Measurements from ENCODE around the gene EPHA4. TPM values are rescaled to one million over a fixed set of nuclear protein-coding genes. Genes with fewer than 3 reads are reported as not detected.

Gene EPHA4
- total and polyA plus RNA-seq, 4 donors: 0.43 to 2.3 (median 1.1) TPM

GRCh38 chr2:221431477-221431876, 140.6 kb downstream of the EPHA4 start:
- Histone ChIP-seq H3K9me3 (ENCODE audit: control insufficient read depth in 4 of 4, low read length in 3 of 4) (no peaks in the 10 kb centered on the region), H3K4me3 (ENCODE audit: low read depth in 1 of 3, low read length in 3 of 3) (no peak overlapping the region), H3K4me1 (ENCODE audit: control insufficient read depth in 4 of 4, insufficient read depth in 4 of 4, low read length in 3 of 4) (no peaks in the 10 kb centered on the region), H3K27me3 (ENCODE audit: control insufficient read depth in 4 of 4, insufficient read depth in 4 of 4, low read length in 3 of 4) (no peaks in the 10 kb centered on the region), H3K36me3 (ENCODE audit: control insufficient read depth in 4 of 4, insufficient read depth in 3 of 4, low read depth in 1 of 4, low read length in 3 of 4) (no peaks in the 10 kb centered on the region), H3K27ac (ENCODE audit: low read depth in 1 of 2, low read length in 2 of 2) (no peak overlapping the region), H3K9ac (ENCODE audit: low read depth in 1 of 2, low read length in 2 of 2) (no peak overlapping the region)
- no peak for TF ChIP-seq ATF3 (IDR thresholded peaks at IDR 0.05)
- no peak for TF ChIP-seq JUND (IDR thresholded peaks at IDR 0.05)
- TF ChIP-seq MAX (IDR thresholded peaks at IDR 0.05): no peak
- no peak for TF ChIP-seq RXRA (IDR thresholded peaks at IDR 0.05)
- no peak for TF ChIP-seq NR2F2 (IDR thresholded peaks at IDR 0.05)
- no peak for TF ChIP-seq YY1 (IDR thresholded peaks at IDR 0.05)
- no peak for TF ChIP-seq RAD21 (IDR thresholded peaks at IDR 0.05)
- no peak for TF ChIP-seq HNF4A (conservative IDR thresholded peaks at IDR 0.05)
- no peak for TF ChIP-seq REST (IDR thresholded peaks at IDR 0.05)
- no peak for TF ChIP-seq TAF1 (conservative IDR thresholded peaks at IDR 0.05)
- TF ChIP-seq FOXA1 (IDR thresholded peaks at IDR 0.05): no peak
- TF ChIP-seq FOXA2 (IDR thresholded peaks at IDR 0.05): no peak
- TF ChIP-seq CTCF (IDR thresholded peaks at IDR 0.05; ENCODE audit: low read depth, low read length, missing input control): no peak
- TF ChIP-seq GABPA (IDR thresholded peaks at IDR 0.05 in 1 of 2, conservative IDR thresholded peaks at IDR 0.05 in 1 of 2): no peak
- TF ChIP-seq SP1 (IDR thresholded peaks at IDR 0.05): no peak
- no peak for TF ChIP-seq EGR1 (IDR thresholded peaks at IDR 0.05; ENCODE audit: low read depth in 2 of 2)
- TF ChIP-seq ZBTB33 (IDR thresholded peaks at IDR 0.05): no peak
- TF ChIP-seq HNF4G (IDR thresholded peaks at IDR 0.05): no peak
- DNase-seq (ENCODE audit: low spot score): no peak
- 58% methylated on average over 3 of the region's 3 CpGs for WGBS

Data from liver (tissue), 9 donors.